ENCODE measurements around the gene ABLIM2. TPM values are rescaled to one million over a fixed set of nuclear protein-coding genes. Genes with fewer than 3 reads are reported as not detected.

Gene ABLIM2
- total RNA-seq, 1 donor from 2014 or later = 7.5 TPM

DNA sequence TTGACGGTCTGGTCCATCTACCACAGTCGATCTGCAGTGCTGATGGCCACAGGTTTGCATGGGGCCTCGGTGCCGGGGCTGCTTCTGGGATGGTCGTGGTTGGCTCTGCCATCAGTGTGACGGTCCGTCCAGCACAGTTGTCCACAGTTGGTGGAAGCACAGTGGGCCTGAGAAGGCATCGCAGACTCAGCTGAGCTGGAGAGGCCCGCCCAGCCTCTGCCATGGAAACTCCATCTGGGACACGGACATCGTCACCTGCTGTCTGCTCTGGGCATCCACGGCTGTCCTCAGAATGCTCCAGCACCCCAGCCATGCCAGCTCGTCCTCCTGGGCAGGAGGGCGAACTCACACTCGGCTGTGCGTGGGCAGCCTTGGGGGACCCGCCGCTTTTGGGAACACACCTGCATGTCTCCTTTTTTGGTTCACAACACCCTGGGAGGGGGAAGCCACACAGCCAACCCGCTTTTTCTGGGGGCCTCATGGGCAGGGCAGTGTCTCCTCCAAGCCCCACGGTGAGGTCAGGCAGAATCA lies 33.0 kb downstream of the ABLIM2 start:
- H3K27me3 Mint-ChIP-seq (ENCODE audit: unreplicated experiment) = peaks cover 6% of the 10 kb centered on the region
- H3K4me3 Mint-ChIP-seq (ENCODE audit: unreplicated experiment) = no peak overlapping the region
- TF ChIP-seq CTCF (IDR thresholded peaks at IDR 0.05; ENCODE audit: partially characterized antibody, unreplicated experiment) = no peak
- no peak for DNase-seq
- peaks cover 8% of the 10 kb centered on the region for H3K9me3 Mint-ChIP-seq (ENCODE audit: unreplicated experiment)
- no peaks in the 10 kb centered on the region for H3K36me3 Mint-ChIP-seq (ENCODE audit: unreplicated experiment)
- no peak overlapping the region for H3K27ac Mint-ChIP-seq (ENCODE audit: unreplicated experiment)
- H3K4me1 Mint-ChIP-seq (ENCODE audit: low read depth, unreplicated experiment) = peaks cover 11% of the 10 kb centered on the region

GRCh38 chr4:8123870-8124269 lies 34.7 kb downstream of the ABLIM2 start:
- DNase-seq = no peak
- H3K36me3 Mint-ChIP-seq (ENCODE audit: unreplicated experiment) = no peaks in the 10 kb centered on the region
- H3K27ac Mint-ChIP-seq (ENCODE audit: unreplicated experiment) = no peak overlapping the region
- H3K4me3 Mint-ChIP-seq (ENCODE audit: unreplicated experiment) = no peak overlapping the region
- peaks cover 6% of the 10 kb centered on the region for H3K27me3 Mint-ChIP-seq (ENCODE audit: unreplicated experiment)
- peaks cover 8% of the 10 kb centered on the region for H3K9me3 Mint-ChIP-seq (ENCODE audit: unreplicated experiment)
- peaks cover 17% of the 10 kb centered on the region for H3K4me1 Mint-ChIP-seq (ENCODE audit: low read depth, unreplicated experiment)
- TF ChIP-seq CTCF (IDR thresholded peaks at IDR 0.05; ENCODE audit: partially characterized antibody, unreplicated experiment) = no peak

DNA sequence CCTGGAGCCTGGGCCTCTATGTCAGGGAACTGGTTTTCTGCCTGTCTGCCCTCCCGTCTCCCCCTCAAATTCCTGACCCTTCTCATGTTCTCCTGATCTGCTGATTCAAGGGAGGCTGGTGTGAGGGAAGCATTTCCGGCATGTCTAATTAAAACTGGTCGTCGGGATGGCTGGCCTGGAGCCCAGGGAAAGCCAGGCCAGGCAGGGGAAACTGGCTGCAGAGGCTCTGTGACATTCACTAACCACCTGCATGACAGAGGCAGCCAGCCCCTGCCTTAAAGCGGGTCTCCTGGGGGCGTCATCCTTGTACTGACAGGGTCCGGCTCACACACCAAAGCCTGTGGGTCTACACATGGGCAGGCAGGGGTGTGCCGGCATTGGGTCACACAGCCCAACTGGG lies 35.2 kb downstream of the ABLIM2 start:
- Mint-ChIP-seq H3K36me3 (ENCODE audit: unreplicated experiment) (no peaks in the 10 kb centered on the region), H3K27me3 (ENCODE audit: unreplicated experiment) (peaks cover 8% of the 10 kb centered on the region), H3K27ac (ENCODE audit: unreplicated experiment) (no peak overlapping the region), H3K4me1 (ENCODE audit: low read depth, unreplicated experiment) (peaks cover 17% of the 10 kb centered on the region), H3K4me3 (ENCODE audit: unreplicated experiment) (no peak overlapping the region), H3K9me3 (ENCODE audit: unreplicated experiment) (peaks cover 8% of the 10 kb centered on the region)
- no peak for TF ChIP-seq CTCF (IDR thresholded peaks at IDR 0.05; ENCODE audit: partially characterized antibody, unreplicated experiment)
- DNase-seq = no peak

DNA sequence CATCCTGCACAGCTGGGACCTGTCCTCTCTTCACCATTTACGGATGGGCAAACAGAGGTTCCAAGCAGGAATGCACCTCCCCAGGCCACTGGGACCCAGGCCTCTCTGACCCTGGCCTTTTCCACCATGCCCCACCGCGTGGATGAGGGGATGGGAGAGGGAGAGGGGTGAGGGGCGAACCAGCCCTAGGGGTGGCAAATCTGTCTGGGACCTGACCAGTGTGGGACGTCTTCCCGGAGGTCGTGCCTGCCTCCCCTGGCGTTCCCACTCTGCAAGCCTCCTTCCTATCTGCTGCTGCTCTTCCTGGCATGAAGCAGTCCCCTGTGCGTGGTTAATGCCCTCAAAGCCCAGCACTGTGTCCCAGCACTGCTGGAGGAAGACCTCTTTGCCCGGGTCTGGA lies 35.9 kb downstream of the ABLIM2 start:
- H3K4me3 Mint-ChIP-seq (ENCODE audit: unreplicated experiment) = no peak overlapping the region
- no peak for TF ChIP-seq CTCF (IDR thresholded peaks at IDR 0.05; ENCODE audit: partially characterized antibody, unreplicated experiment)
- H3K27ac Mint-ChIP-seq (ENCODE audit: unreplicated experiment) = peak overlapping the region; percentile 38
- H3K4me1 Mint-ChIP-seq (ENCODE audit: low read depth, unreplicated experiment) = peaks cover 14% of the 10 kb centered on the region
- H3K36me3 Mint-ChIP-seq (ENCODE audit: unreplicated experiment) = no peaks in the 10 kb centered on the region
- peaks cover 10% of the 10 kb centered on the region for H3K27me3 Mint-ChIP-seq (ENCODE audit: unreplicated experiment)
- peaks cover 7% of the 10 kb centered on the region for H3K9me3 Mint-ChIP-seq (ENCODE audit: unreplicated experiment)
- DNase-seq = no peak

GRCh38 chr4:8121292-8122015 lies 37.2 kb downstream of the ABLIM2 start:
- Mint-ChIP-seq H3K27me3 (ENCODE audit: unreplicated experiment) (peaks cover 11% of the 10 kb centered on the region), H3K9me3 (ENCODE audit: unreplicated experiment) (peaks cover 11% of the 10 kb centered on the region), H3K4me3 (ENCODE audit: unreplicated experiment) (no peak overlapping the region), H3K4me1 (ENCODE audit: low read depth, unreplicated experiment) (peaks cover 14% of the 10 kb centered on the region), H3K27ac (ENCODE audit: unreplicated experiment) (no peak overlapping the region), H3K36me3 (ENCODE audit: unreplicated experiment) (no peaks in the 10 kb centered on the region)
- no peak for TF ChIP-seq CTCF (IDR thresholded peaks at IDR 0.05; ENCODE audit: partially characterized antibody, unreplicated experiment)
- no peak for DNase-seq
